ENCODE measurements around the gene C17orf78.

The C17orf78 gene

GRCh38 chr17:37405955-37406634 lies 30.3 kb downstream of the C17orf78 start (continued):
- TF ChIP-seq ZNF449 (tag by site-specific recombination; IDR thresholded peaks at IDR 0.05) = no peak
- no peak for TF ChIP-seq PRDM1 (tag by site-specific recombination; IDR thresholded peaks at IDR 0.05)

- Histone ChIP-seq H3K9me3 (ENCODE audit: control insufficient read depth, insufficient read depth, low read depth, low read length) (no peaks in the 10 kb centered on the region), H3K4me3 (ENCODE audit: low read depth, low read length) (peak within 1 kb of the TSS; percentile 88), H3K36me3 (ENCODE audit: control insufficient read depth in 2 of 2, insufficient read depth in 1 of 2, low read length in 2 of 2) (peaks cover 25 to 29% of the 10 kb centered on the region in 2 experiments; a peak in 2 of 3 replicates), H3K27ac (ENCODE audit: extremely low read depth, low read depth, low read length) (peak within 1 kb of the TSS; percentile 88), H3K4me1 (ENCODE audit: control insufficient read depth, insufficient read depth, low read length) (peaks cover 5% of the 10 kb centered on the region)
- ChIA-PET CTCF (interaction anchor here (0.6 to 3.8 kb wide), 5 partner anchors 17 to 264 kb away, joined by 3 to 19 read pairs (median 4); no protein-coding TSS in a partner anchor), POLR2A (interaction anchor here (0.6 to 1.7 kb wide), 16 partner anchors 15 to 84 kb away, joined by 3 to 8 read pairs (median 4); partner anchors contain the start of gene DUSP14)
- TF ChIP-seq ZNF670 (tag by site-specific recombination; IDR thresholded peaks at IDR 0.05; ENCODE audit: low read depth) = no peak
- TF ChIP-seq ZNF146 (tag by site-specific recombination; IDR thresholded peaks at IDR 0.05) = no peak
- TF ChIP-seq, protein P1, sequence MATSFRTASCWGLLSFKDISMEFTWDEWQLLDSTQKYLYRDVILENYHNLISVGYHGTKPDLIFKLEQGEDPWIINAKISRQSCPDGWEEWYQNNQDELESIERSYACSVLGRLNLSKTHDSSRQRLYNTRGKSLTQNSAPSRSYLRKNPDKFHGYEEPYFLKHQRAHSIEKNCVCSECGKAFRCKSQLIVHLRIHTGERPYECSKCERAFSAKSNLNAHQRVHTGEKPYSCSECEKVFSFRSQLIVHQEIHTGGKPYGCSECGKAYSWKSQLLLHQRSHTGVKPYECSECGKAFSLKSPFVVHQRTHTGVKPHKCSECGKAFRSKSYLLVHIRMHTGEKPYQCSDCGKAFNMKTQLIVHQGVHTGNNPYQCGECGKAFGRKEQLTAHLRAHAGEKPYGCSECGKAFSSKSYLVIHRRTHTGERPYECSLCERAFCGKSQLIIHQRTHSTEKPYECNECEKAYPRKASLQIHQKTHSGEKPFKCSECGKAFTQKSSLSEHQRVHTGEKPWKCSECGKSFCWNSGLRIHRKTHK (tag by site-specific recombination; IDR thresholded peaks at IDR 0.05) = no peak
- TF ChIP-seq ZNF777 (tag by site-specific recombination; IDR thresholded peaks at IDR 0.05; ENCODE audit: borderline replicate concordance) = no peak
- 0 out of 2 replicates have a peak, but pooled peaks have one; percentile 31 for TF ChIP-seq ZXDB (tag by site-specific recombination; IDR thresholded peaks at IDR 0.05)
- no peak for TF ChIP-seq ZNF585B (tag by site-specific recombination; IDR thresholded peaks at IDR 0.05)
- peak; percentile 71; the same call in 1 of the 2 replicates for TF ChIP-seq ZNF501 (tag by site-specific recombination; IDR thresholded peaks at IDR 0.05)
- no peak for TF ChIP-seq ZNF776 (tag by site-specific recombination; IDR thresholded peaks at IDR 0.05; ENCODE audit: borderline replicate concordance)
- TF ChIP-seq PRDM6 (tag by site-specific recombination; IDR thresholded peaks at IDR 0.05) = no peak
- 0 out of 2 replicates have a peak, but pooled peaks have one; percentile 2 for TF ChIP-seq ZBTB7A (tag by site-specific recombination; IDR thresholded peaks at IDR 0.05; ENCODE audit: low read depth)
- no peak for TF ChIP-seq GFI1B (tag by site-specific recombination; IDR thresholded peaks at IDR 0.05)
- TF ChIP-seq MEIS1 (CRISPR knock-in tag; IDR thresholded peaks at IDR 0.05; ENCODE audit: borderline replicate concordance) = no peak
- TF ChIP-seq ZNF324 (tag by site-specific recombination; IDR thresholded peaks at IDR 0.05) = 0 out of 2 replicates have a peak, but pooled peaks have one; percentile 47
- no peak for TF ChIP-seq ZNF76 (tag by site-specific recombination; IDR thresholded peaks at IDR 0.05; ENCODE audit: borderline replicate concordance, low read depth)
- no peak for TF ChIP-seq ZNF10 (tag by site-specific recombination; IDR thresholded peaks at IDR 0.05)
- TF ChIP-seq ZNF138 (tag by site-specific recombination; IDR thresholded peaks at IDR 0.05; ENCODE audit: borderline replicate concordance) = no peak
- no peak for TF ChIP-seq ZNF174 (tag by site-specific recombination; IDR thresholded peaks at IDR 0.05)
- TF ChIP-seq ZNF707 (tag by site-specific recombination; IDR thresholded peaks at IDR 0.05) = no peak
- no peak for TF ChIP-seq TSHZ1 (tag by site-specific recombination; IDR thresholded peaks at IDR 0.05; ENCODE audit: borderline replicate concordance)
- TF ChIP-seq ZNF830 (tag by site-specific recombination; IDR thresholded peaks at IDR 0.05; ENCODE audit: low read depth) = no peak
- TF ChIP-seq, protein P2, sequence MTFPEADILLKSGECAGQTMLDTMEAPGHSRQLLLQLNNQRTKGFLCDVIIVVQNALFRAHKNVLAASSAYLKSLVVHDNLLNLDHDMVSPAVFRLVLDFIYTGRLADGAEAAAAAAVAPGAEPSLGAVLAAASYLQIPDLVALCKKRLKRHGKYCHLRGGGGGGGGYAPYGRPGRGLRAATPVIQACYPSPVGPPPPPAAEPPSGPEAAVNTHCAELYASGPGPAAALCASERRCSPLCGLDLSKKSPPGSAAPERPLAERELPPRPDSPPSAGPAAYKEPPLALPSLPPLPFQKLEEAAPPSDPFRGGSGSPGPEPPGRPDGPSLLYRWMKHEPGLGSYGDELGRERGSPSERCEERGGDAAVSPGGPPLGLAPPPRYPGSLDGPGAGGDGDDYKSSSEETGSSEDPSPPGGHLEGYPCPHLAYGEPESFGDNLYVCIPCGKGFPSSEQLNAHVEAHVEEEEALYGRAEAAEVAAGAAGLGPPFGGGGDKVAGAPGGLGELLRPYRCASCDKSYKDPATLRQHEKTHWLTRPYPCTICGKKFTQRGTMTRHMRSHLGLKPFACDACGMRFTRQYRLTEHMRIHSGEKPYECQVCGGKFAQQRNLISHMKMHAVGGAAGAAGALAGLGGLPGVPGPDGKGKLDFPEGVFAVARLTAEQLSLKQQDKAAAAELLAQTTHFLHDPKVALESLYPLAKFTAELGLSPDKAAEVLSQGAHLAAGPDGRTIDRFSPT (tag by site-specific recombination; IDR thresholded peaks at IDR 0.05) = 0 out of 2 replicates have a peak, but pooled peaks have one; percentile 48
Measured at GRCh38 chr17:37406635-37407461, 31.1 kb downstream of the C17orf78 start, which contains the start of the genes ACACA and TADA2A. ACACA (minus strand) TSS chr17:37406836; CDS start chr17:37406299, 537 bp downstream. TADA2A (plus strand) TSS chr17:37406886; CDS start chr17:37411366, 4,480 bp downstream.
